SK-N-SH (cell line): ENCODE results near the gene ZC3H8.

ENCODE experiments used
- EP300 ChIP-seq, 2 experiments: IDR thresholded peaks; 2 replicates each; pipeline versions ENCODE4 v1.4.0 to v1.6.1; 2012; ENCODE audit warnings: borderline replicate concordance in 1 of 2, low read depth in 1 of 2, low read length in 1 of 2
- EZH2phosphoT487 ChIP-seq: fragments of 200-600 bp; sonication (generic); IDR thresholded peaks from 2 replicates; pipeline ENCODE4 v1.6.1; 2017; ENCODE audit warnings: low read depth, mixed run types, mild to moderate bottlenecking, antibody characterized with exemption, moderate library complexity, borderline replicate concordance
- POLR2AphosphoS5 ChIP-seq: IDR thresholded peaks from 2 replicates; pipeline ENCODE4 v1.6.1; 2012; ENCODE audit warnings: low read depth, low read length
- RAD21 ChIP-seq: IDR thresholded peaks from 2 replicates; pipeline ENCODE4 v1.6.1; 2012; ENCODE audit warnings: mild to moderate bottlenecking, low read length
- RXRA ChIP-seq: IDR thresholded peaks from 2 replicates; pipeline ENCODE4 v1.4.0; 2012; ENCODE audit warnings: low read depth, mild to moderate bottlenecking, borderline replicate concordance
- TF ChIP-seq, protein P1 (sequence below): fragments of 200-600 bp; sonication (generic); IDR thresholded peaks from 2 replicates; pipeline ENCODE4 v1.6.1; 2017; ENCODE audit warnings: antibody characterized with exemption, mild to moderate bottlenecking, moderate library complexity
- TF ChIP-seq, protein P2 (sequence below): IDR thresholded peaks from 2 replicates; pipeline ENCODE4 v1.6.1; 2012; ENCODE audit warnings: mild to moderate bottlenecking, low read depth, low read length, moderate library complexity

DNA sequence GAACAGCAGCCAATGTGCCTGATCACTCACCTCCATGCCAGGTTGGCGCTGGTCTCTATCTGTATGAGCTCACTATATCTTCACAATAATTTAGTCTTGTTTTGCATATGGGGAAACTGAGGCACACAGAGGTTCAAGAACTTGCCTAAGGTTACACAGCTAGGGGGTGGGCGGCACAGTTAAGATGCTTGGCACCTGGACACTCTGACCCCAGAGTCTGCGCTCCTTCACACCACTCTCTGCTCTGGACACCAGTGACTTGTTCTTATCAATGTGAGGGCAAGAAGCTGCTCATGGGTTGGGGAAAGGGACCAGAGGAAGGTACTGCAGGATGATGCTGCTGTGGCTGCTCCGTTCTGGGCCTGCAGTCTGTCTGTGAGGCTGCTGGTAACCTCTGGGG lies 89.5 kb downstream of the ZC3H8 start:
- TF ChIP-seq, protein P1, sequence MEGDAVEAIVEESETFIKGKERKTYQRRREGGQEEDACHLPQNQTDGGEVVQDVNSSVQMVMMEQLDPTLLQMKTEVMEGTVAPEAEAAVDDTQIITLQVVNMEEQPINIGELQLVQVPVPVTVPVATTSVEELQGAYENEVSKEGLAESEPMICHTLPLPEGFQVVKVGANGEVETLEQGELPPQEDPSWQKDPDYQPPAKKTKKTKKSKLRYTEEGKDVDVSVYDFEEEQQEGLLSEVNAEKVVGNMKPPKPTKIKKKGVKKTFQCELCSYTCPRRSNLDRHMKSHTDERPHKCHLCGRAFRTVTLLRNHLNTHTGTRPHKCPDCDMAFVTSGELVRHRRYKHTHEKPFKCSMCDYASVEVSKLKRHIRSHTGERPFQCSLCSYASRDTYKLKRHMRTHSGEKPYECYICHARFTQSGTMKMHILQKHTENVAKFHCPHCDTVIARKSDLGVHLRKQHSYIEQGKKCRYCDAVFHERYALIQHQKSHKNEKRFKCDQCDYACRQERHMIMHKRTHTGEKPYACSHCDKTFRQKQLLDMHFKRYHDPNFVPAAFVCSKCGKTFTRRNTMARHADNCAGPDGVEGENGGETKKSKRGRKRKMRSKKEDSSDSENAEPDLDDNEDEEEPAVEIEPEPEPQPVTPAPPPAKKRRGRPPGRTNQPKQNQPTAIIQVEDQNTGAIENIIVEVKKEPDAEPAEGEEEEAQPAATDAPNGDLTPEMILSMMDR = no peak
- TF ChIP-seq EP300 (IDR thresholded peaks at IDR 0.05; ENCODE audit: borderline replicate concordance in 1 of 2, low read depth in 1 of 2, low read length in 1 of 2) = no peak
- no peak for TF ChIP-seq RXRA
- TF ChIP-seq, protein P2, sequence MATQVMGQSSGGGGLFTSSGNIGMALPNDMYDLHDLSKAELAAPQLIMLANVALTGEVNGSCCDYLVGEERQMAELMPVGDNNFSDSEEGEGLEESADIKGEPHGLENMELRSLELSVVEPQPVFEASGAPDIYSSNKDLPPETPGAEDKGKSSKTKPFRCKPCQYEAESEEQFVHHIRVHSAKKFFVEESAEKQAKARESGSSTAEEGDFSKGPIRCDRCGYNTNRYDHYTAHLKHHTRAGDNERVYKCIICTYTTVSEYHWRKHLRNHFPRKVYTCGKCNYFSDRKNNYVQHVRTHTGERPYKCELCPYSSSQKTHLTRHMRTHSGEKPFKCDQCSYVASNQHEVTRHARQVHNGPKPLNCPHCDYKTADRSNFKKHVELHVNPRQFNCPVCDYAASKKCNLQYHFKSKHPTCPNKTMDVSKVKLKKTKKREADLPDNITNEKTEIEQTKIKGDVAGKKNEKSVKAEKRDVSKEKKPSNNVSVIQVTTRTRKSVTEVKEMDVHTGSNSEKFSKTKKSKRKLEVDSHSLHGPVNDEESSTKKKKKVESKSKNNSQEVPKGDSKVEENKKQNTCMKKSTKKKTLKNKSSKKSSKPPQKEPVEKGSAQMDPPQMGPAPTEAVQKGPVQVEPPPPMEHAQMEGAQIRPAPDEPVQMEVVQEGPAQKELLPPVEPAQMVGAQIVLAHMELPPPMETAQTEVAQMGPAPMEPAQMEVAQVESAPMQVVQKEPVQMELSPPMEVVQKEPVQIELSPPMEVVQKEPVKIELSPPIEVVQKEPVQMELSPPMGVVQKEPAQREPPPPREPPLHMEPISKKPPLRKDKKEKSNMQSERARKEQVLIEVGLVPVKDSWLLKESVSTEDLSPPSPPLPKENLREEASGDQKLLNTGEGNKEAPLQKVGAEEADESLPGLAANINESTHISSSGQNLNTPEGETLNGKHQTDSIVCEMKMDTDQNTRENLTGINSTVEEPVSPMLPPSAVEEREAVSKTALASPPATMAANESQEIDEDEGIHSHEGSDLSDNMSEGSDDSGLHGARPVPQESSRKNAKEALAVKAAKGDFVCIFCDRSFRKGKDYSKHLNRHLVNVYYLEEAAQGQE = no peak
- TF ChIP-seq EZH2phosphoT487 = no peak
- TF ChIP-seq POLR2AphosphoS5 = no peak
- no peak for TF ChIP-seq RAD21
